ENCODE measurements around the gene DPP4.

The DPP4 gene

GRCh38 chr2:162118166-162119031, 44.4 kb upstream of the DPP4 start (continued):
- no peak for TF ChIP-seq ZBTB48 (tag by site-specific recombination; IDR thresholded peaks at IDR 0.05)
- TF ChIP-seq ZNF202 (tag by site-specific recombination; IDR thresholded peaks at IDR 0.05; ENCODE audit: borderline replicate concordance), result no peak

- ChIA-PET CTCF (interaction anchor here (1.2 kb wide), 1 partner anchor 10 kb away, joined by 3 read pairs; no protein-coding TSS in a partner anchor), POLR2A (no interaction called here)
- H3K4me1 ChIP-seq (ENCODE audit: control insufficient read depth, insufficient read depth, low read length), result 0 out of 2 replicates have a peak, but pooled peaks cover 4% of the 10 kb centered on the region
- no peaks in the 10 kb centered on the region for H3K9me3 ChIP-seq (ENCODE audit: control insufficient read depth, insufficient read depth, low read depth, low read length)
- H3K36me3 ChIP-seq (ENCODE audit: control insufficient read depth in 2 of 2, insufficient read depth in 1 of 2, low read length in 2 of 2), result no peaks in the 10 kb centered on the region
- no peak overlapping the region for H3K4me3 ChIP-seq (ENCODE audit: low read depth, low read length)
- no peak for TF ChIP-seq ZXDB (tag by site-specific recombination; IDR thresholded peaks at IDR 0.05)
- TF ChIP-seq SETDB1 (IDR thresholded peaks at IDR 0.05; ENCODE audit: insufficient read length, low read length), result peak; percentile 9
- H3K27ac ChIP-seq (ENCODE audit: extremely low read depth, low read depth, low read length), result no peak overlapping the region
Measured at GRCh38 chr2:162116352-162116751, 42.3 kb upstream of the DPP4 start.

DNA sequence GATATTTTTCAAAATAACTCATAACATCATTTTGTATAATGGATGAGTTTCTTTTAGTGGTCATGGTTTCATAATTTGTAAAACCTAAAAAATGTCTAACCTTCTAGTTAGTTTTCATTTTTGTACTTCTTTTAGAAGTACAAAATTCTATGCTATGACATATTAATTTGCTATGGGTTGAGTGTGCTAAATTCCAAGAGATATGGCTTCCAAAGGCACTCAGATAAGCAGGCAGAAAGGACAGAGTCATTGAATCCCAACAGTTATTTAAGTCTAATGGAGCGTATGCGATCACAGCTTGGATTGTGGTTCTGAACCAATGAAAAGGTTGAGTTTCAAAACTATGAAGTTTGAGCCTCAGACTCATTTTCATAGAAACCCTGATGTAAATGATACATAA, 41.1 kb upstream of the DPP4 start:
- Histone ChIP-seq H3K9me3 (ENCODE audit: control insufficient read depth, insufficient read depth, low read depth, low read length) (no peaks in the 10 kb centered on the region), H3K27ac (ENCODE audit: extremely low read depth, low read depth, low read length) (no peak overlapping the region), H3K4me1 (ENCODE audit: control insufficient read depth, insufficient read depth, low read length) (0 out of 2 replicates have a peak, but pooled peaks cover 4% of the 10 kb centered on the region), H3K36me3 (ENCODE audit: control insufficient read depth in 2 of 2, insufficient read depth in 1 of 2, low read length in 2 of 2) (no peaks in the 10 kb centered on the region), H3K4me3 (ENCODE audit: low read depth, low read length) (no peak overlapping the region)
- ChIA-PET POLR2A (no interaction called here), CTCF (no interaction called here)
- peak; percentile 81 for TF ChIP-seq SETDB1 (IDR thresholded peaks at IDR 0.05; ENCODE audit: insufficient read length, low read length)
- TF ChIP-seq ZNF426 (tag by site-specific recombination; IDR thresholded peaks at IDR 0.05), result no peak

GRCh38 chr2:162114271-162114670, 40.3 kb upstream of the DPP4 start:
- Histone ChIP-seq H3K27ac (ENCODE audit: extremely low read depth, low read depth, low read length) (no peak overlapping the region), H3K4me1 (ENCODE audit: control insufficient read depth, insufficient read depth, low read length) (0 out of 2 replicates have a peak, but pooled peaks cover 4% of the 10 kb centered on the region), H3K4me3 (ENCODE audit: low read depth, low read length) (no peak overlapping the region), H3K9me3 (ENCODE audit: control insufficient read depth, insufficient read depth, low read depth, low read length) (no peaks in the 10 kb centered on the region), H3K36me3 (ENCODE audit: control insufficient read depth in 2 of 2, insufficient read depth in 1 of 2, low read length in 2 of 2) (no peaks in the 10 kb centered on the region)
- ChIA-PET POLR2A (no interaction called here), CTCF (no interaction called here)
- no peak for TF ChIP-seq ZNF23 (tag by site-specific recombination; IDR thresholded peaks at IDR 0.05; ENCODE audit: borderline replicate concordance)
- TF ChIP-seq ZEB2 (tag by site-specific recombination; IDR thresholded peaks at IDR 0.05), result no peak
- TF ChIP-seq GLI2 (tag by site-specific recombination; IDR thresholded peaks at IDR 0.05; ENCODE audit: borderline replicate concordance, low read depth), result no peak
- TF ChIP-seq FEZF1 (tag by site-specific recombination; IDR thresholded peaks at IDR 0.05), result no peak
- TF ChIP-seq ZNF416 (tag by site-specific recombination; IDR thresholded peaks at IDR 0.05), result no peak
- TF ChIP-seq ZNF366 (tag by site-specific recombination; conservative IDR thresholded peaks at IDR 0.05), result no peak
- no peak for TF ChIP-seq ZNF248 (tag by site-specific recombination; IDR thresholded peaks at IDR 0.05)
- TF ChIP-seq ZSCAN23 (tag by site-specific recombination; IDR thresholded peaks at IDR 0.05), result no peak
- TF ChIP-seq ZNF549 (tag by site-specific recombination; IDR thresholded peaks at IDR 0.05), result no peak

DNA sequence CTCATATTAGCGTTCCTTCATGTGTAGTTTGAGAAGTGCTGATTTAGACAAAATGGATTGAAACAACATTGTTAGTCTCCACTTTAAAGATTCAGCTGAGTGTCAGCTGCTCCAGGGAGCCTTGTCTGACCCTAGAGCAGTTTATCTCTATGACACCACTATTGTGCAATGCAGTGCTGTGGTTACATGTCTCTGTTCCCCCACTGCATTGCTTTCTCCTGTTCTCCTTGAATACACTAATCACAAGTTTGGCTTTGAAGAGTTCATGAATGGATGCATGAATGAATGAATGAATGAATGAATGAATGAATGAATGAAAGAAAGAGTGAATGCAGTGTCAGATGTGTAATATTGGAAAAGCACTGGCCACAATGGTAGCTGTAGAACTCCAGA, 39.8 kb upstream of the DPP4 start:
- H3K4me3 ChIP-seq (ENCODE audit: low read depth, low read length), result no peak overlapping the region
- POLR2A ChIA-PET, result no interaction called here
- CTCF ChIA-PET, result no interaction called here
- H3K27ac ChIP-seq (ENCODE audit: extremely low read depth, low read depth, low read length), result no peak overlapping the region
- H3K9me3 ChIP-seq (ENCODE audit: control insufficient read depth, insufficient read depth, low read depth, low read length), result no peaks in the 10 kb centered on the region
- H3K36me3 ChIP-seq (ENCODE audit: control insufficient read depth in 2 of 2, insufficient read depth in 1 of 2, low read length in 2 of 2), result no peaks in the 10 kb centered on the region
- 0 out of 2 replicates have a peak, but pooled peaks cover 4% of the 10 kb centered on the region for H3K4me1 ChIP-seq (ENCODE audit: control insufficient read depth, insufficient read depth, low read length)
- TF ChIP-seq ZFP3 (tag by site-specific recombination; IDR thresholded peaks at IDR 0.05; ENCODE audit: low read depth) (no peak), ZNF223 (tag by site-specific recombination; IDR thresholded peaks at IDR 0.05) (no peak), ZNF24 (tag by site-specific recombination; IDR thresholded peaks at IDR 0.05) (no peak), ZNF239 (tag by site-specific recombination; IDR thresholded peaks at IDR 0.05) (no peak), ZNF146 (tag by site-specific recombination; IDR thresholded peaks at IDR 0.05) (no peak), FEZF1 (tag by site-specific recombination; IDR thresholded peaks at IDR 0.05) (no peak), KLF10 (tag by site-specific recombination; IDR thresholded peaks at IDR 0.05) (no peak), KLF17 (tag by site-specific recombination; IDR thresholded peaks at IDR 0.05) (no peak), SP2 (tag by site-specific recombination; IDR thresholded peaks at IDR 0.05) (no peak), MZF1 (tag by site-specific recombination; IDR thresholded peaks at IDR 0.05; ENCODE audit: borderline replicate concordance) (no peak), HOXA7 (CRISPR knock-in tag; IDR thresholded peaks at IDR 0.05; ENCODE audit: borderline replicate concordance) (no peak)
- TF ChIP-seq, protein P1, sequence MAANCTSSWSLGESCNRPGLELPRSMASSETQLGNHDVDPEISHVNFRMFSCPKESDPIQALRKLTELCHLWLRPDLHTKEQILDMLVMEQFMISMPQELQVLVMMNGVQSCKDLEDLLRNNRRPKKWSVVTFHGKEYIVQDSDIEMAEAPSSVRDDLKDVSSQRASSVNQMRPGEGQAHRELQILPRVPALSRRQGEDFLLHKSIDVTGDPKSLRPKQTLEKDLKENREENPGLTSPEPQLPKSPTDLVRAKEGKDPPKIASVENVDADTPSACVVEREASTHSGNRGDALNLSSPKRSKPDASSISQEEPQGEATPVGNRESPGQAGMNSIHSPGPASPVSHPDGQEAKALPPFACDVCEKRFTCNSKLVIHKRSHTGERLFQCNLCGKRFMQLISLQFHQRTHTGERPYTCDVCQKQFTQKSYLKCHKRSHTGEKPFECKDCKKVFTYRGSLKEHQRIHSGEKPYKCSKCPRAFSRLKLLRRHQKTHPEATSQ (tag by site-specific recombination; IDR thresholded peaks at IDR 0.05), result no peak

Measured in HEK293 (cell line).